ENCODE data around the gene HACD3. TPM values are rescaled to one million over a fixed set of nuclear protein-coding genes. Genes with fewer than 3 reads are reported as not detected.

The HACD3 gene
- total and polyA plus RNA-seq, 2 donors (not counting 1 experiment from before 2014, with no cell fraction given) = 4.5 to 18.8 TPM

DNA sequence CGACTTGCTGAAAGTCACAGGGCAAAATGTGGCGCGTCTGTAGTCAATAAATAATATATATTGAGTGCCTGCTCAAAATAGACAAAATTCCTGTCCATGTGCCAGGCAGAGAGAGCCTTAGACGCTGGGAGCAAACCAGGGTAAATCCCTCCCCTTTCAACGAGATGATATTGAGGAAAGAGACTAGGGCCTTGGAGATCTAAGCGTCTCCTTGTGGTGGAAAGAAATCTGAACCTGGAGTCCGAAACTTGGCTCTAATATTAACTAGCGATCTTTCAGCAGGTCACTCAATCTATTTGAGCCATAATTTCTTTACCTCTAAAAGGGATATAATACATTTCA lies 12.4 kb upstream of the HACD3 start:
- no peak for TF ChIP-seq EZH2 (IDR thresholded peaks at IDR 0.05; ENCODE audit: borderline replicate concordance, insufficient read depth, low read depth, low read length, poor library complexity, severe bottlenecking)
- TF ChIP-seq, protein P1, sequence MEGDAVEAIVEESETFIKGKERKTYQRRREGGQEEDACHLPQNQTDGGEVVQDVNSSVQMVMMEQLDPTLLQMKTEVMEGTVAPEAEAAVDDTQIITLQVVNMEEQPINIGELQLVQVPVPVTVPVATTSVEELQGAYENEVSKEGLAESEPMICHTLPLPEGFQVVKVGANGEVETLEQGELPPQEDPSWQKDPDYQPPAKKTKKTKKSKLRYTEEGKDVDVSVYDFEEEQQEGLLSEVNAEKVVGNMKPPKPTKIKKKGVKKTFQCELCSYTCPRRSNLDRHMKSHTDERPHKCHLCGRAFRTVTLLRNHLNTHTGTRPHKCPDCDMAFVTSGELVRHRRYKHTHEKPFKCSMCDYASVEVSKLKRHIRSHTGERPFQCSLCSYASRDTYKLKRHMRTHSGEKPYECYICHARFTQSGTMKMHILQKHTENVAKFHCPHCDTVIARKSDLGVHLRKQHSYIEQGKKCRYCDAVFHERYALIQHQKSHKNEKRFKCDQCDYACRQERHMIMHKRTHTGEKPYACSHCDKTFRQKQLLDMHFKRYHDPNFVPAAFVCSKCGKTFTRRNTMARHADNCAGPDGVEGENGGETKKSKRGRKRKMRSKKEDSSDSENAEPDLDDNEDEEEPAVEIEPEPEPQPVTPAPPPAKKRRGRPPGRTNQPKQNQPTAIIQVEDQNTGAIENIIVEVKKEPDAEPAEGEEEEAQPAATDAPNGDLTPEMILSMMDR (IDR thresholded peaks at IDR 0.05) = peak; percentile 62
- Histone ChIP-seq H3K36me3 (replicated peaks in 1 of 2; ENCODE audit: control extremely low read depth in 1 of 2, control insufficient read depth in 1 of 2, extremely low read depth in 1 of 2, insufficient read depth in 2 of 2, low read length in 1 of 2) (peaks cover 6 to 16% of the 10 kb centered on the region in 2 experiments), H3K79me2 (ENCODE audit: control insufficient read depth, insufficient read depth, low read length) (peaks cover 32% of the 10 kb centered on the region), H3K4me3 (ENCODE audit: control extremely low read depth in 1 of 5, extremely low read depth in 1 of 5, insufficient read depth in 1 of 5, low read depth in 2 of 5, low read length in 4 of 5) (peak overlapping the region in 4 of 5 experiments; percentile 87 to 99 (median 94)), H3K9me3 (ENCODE audit: control extremely low read depth in 1 of 3, control insufficient read depth in 2 of 3, insufficient read depth in 1 of 3, low read length in 2 of 3) (no peaks in the 10 kb centered on the region), H2AFZ (ENCODE audit: insufficient read depth, low read depth, low read length, poor library complexity, severe bottlenecking) (peak overlapping the region; percentile 93), H3K27me3 (replicated peaks in 1 of 4; ENCODE audit: control extremely low read depth in 1 of 4, control insufficient read depth in 3 of 4, insufficient read depth in 4 of 4, low read length in 3 of 4) (no peaks in the 10 kb centered on the region), H3K4me1 (ENCODE audit: control insufficient read depth in 2 of 2, insufficient read depth in 2 of 2, low read length in 2 of 2) (peaks cover 14 to 15% of the 10 kb centered on the region in 2 donors), H3K27ac (ENCODE audit: low read length in 2 of 2) (peak overlapping the region in 1 of 2 donors; percentile 89), H3K9ac (ENCODE audit: low read length) (peak overlapping the region; percentile 85), H4K20me1 (ENCODE audit: control insufficient read depth, insufficient read depth, low read length, poor library complexity, severe bottlenecking) (peaks cover 35% of the 10 kb centered on the region), H3K4me2 (replicated peaks; ENCODE audit: low read depth, low read length, poor library complexity, severe bottlenecking) (peak overlapping the region; percentile 82)
- H3K4me1 Mint-ChIP-seq = peaks cover 28% of the 10 kb centered on the region
- CTCF ChIA-PET = no interaction called here
- peaks cover 2% of the 10 kb centered on the region for H3K9me3 Mint-ChIP-seq (ENCODE audit: insufficient read depth)
- ATAC-seq (ENCODE audit: low read depth) = no peak
- 100% methylated on average over 1 of the region's 8 CpGs for WGBS (ENCODE audit: insufficient coverage)
- no peaks in the 10 kb centered on the region for H3K27me3 Mint-ChIP-seq
- H3K27ac Mint-ChIP-seq = peak overlapping the region; percentile 89
- peak overlapping the region; percentile 95 for H3K4me3 Mint-ChIP-seq
- intact Hi-C loops (cut with micrococcal nuclease) = loop anchor here (1.0 kb wide), 4 partner anchors 93 to 868 kb away; partner anchors contain the start of genes CLPX, INTS14, MAP2K1 and RAB11A
- DNase-seq = no peak
- POLR2A ChIA-PET = no interaction called here

DNA sequence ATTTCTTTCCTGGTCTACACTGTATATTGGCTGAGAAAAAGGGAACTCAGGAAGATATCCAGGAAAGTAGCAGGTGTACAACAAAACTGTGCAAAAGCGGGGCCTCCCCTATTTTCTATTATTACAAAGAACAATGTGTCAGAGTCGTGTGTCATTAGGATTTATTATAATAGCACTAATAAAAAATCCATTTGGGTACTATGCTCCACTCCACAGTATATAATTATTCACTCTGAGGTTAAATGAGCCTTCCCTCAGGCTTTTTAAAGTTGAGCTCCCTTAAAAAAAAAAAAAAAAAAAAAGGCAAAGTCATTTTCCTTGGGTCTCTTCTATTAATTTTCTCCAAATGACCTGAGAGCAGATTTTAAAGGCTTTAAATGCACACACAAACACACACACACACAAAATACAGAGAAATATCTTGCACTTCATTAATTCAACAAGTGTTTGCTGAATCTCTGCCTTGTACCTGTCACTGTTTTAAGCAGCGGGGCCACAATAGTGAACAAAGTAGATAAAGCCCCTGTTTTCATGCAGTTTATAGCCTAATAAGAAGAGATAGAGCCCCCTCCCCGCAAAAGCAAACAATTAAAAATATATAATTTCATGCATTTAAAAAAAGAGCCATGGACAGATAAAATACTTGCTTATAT lies 11.5 kb upstream of the HACD3 start:
- H3K27me3 Mint-ChIP-seq = no peaks in the 10 kb centered on the region
- peaks cover 2% of the 10 kb centered on the region for H3K9me3 Mint-ChIP-seq (ENCODE audit: insufficient read depth)
- Histone ChIP-seq H3K27me3 (replicated peaks in 1 of 4; ENCODE audit: control extremely low read depth in 1 of 4, control insufficient read depth in 3 of 4, insufficient read depth in 4 of 4, low read length in 3 of 4) (no peaks in the 10 kb centered on the region), H3K27ac (ENCODE audit: low read length in 2 of 2) (no peak overlapping the region), H3K4me2 (replicated peaks; ENCODE audit: low read depth, low read length, poor library complexity, severe bottlenecking) (no peak overlapping the region), H3K9me3 (ENCODE audit: control extremely low read depth in 1 of 3, control insufficient read depth in 2 of 3, insufficient read depth in 1 of 3, low read length in 2 of 3) (no peaks in the 10 kb centered on the region), H3K9ac (ENCODE audit: low read length) (no peak overlapping the region), H3K79me2 (ENCODE audit: control insufficient read depth, insufficient read depth, low read length) (peaks cover 32% of the 10 kb centered on the region), H3K36me3 (replicated peaks in 1 of 2; ENCODE audit: control extremely low read depth in 1 of 2, control insufficient read depth in 1 of 2, extremely low read depth in 1 of 2, insufficient read depth in 2 of 2, low read length in 1 of 2) (peaks cover 6 to 16% of the 10 kb centered on the region in 2 experiments), H3K4me3 (ENCODE audit: control extremely low read depth in 1 of 5, extremely low read depth in 1 of 5, insufficient read depth in 1 of 5, low read depth in 2 of 5, low read length in 4 of 5) (no peak overlapping the region), H3K4me1 (ENCODE audit: control insufficient read depth in 2 of 2, insufficient read depth in 2 of 2, low read length in 2 of 2) (peaks cover 14 to 15% of the 10 kb centered on the region in 2 donors), H4K20me1 (ENCODE audit: control insufficient read depth, insufficient read depth, low read length, poor library complexity, severe bottlenecking) (peaks cover 34% of the 10 kb centered on the region), H2AFZ (ENCODE audit: insufficient read depth, low read depth, low read length, poor library complexity, severe bottlenecking) (no peak overlapping the region)
- DNase-seq (no peak), ATAC-seq (ENCODE audit: low read depth) (no peak)
- no peak overlapping the region for H3K27ac Mint-ChIP-seq
- WGBS (ENCODE audit: insufficient coverage) = no CpG with 5 or more reads among the region's 4 CpGs
- H3K4me3 Mint-ChIP-seq = no peak overlapping the region
- ChIA-PET CTCF (no interaction called here), POLR2A (no interaction called here)
- peaks cover 26% of the 10 kb centered on the region for H3K4me1 Mint-ChIP-seq
- intact Hi-C loops (cut with micrococcal nuclease) = no loop called here
- TF ChIP-seq, protein P1 (IDR thresholded peaks at IDR 0.05) = no peak
- no peak for TF ChIP-seq EZH2 (IDR thresholded peaks at IDR 0.05; ENCODE audit: borderline replicate concordance, insufficient read depth, low read depth, low read length, poor library complexity, severe bottlenecking)

All from B cell (primary cell).